Parathyroid adenoma (tissue), 2 donors: ENCODE measurements around the gene MDH2.
"Not testable (repeated sequence)": the region's sequence is repeated elsewhere in the genome, so short reads cannot be mapped to it uniquely, and the experiment has no call there.

Experiments
- H2AFZ ChIP-seq: fragments of 300-600 bp; sonication (generic); one replicate; pipeline ENCODE4 v1.7.0; 2017; ENCODE audit warnings: antibody characterized with exemption, mild to moderate bottlenecking
- H3K27ac ChIP-seq: fragments of 300-600 bp; sonication (generic); one replicate; pipeline ENCODE4 v1.7.0; 2017
- H3K27me3 ChIP-seq: fragments of 300-600 bp; sonication (generic); one replicate; pipeline ENCODE4 v1.7.0; 2017; ENCODE audit warnings: low read length; ENCODE audit not compliant: control insufficient read depth, insufficient read depth
- H3K36me3 ChIP-seq: fragments of 300-600 bp; sonication (generic); one replicate; pipeline ENCODE4 v1.7.0; 2017; ENCODE audit warnings: low read length; ENCODE audit not compliant: control insufficient read depth, insufficient read depth
- H3K4me1 ChIP-seq: fragments of 300-600 bp; sonication (generic); one replicate; pipeline ENCODE4 v1.7.0; 2017; ENCODE audit warnings: control low read depth
- H3K4me2 ChIP-seq: fragments of 300-600 bp; sonication (generic); one replicate; pipeline ENCODE4 v1.7.0; 2017; ENCODE audit warnings: low read length
- H3K4me3 ChIP-seq: fragments of 300-600 bp; sonication (generic); one replicate; pipeline ENCODE4 v1.7.0; 2017; ENCODE audit warnings: low read depth, low read length
- H3K79me2 ChIP-seq: fragments of 300-600 bp; sonication (generic); one replicate; pipeline ENCODE4 v1.7.0; 2017; ENCODE audit warnings: control low read depth
- H3K9ac ChIP-seq: fragments of 300-600 bp; sonication (generic); one replicate; pipeline ENCODE4 v1.7.0; 2017; ENCODE audit warnings: mild to moderate bottlenecking
- H3K9me3 ChIP-seq: fragments of 300-600 bp; sonication (generic); one replicate; pipeline ENCODE4 v1.7.0; 2017; ENCODE audit warnings: low read length; ENCODE audit not compliant: control insufficient read depth
- TF ChIP-seq, protein P1 (sequence below): fragments of 300-600 bp; sonication (generic); IDR thresholded peaks from one replicate; pipeline ENCODE4 v1.7.0; 2017; ENCODE audit warnings: antibody characterized with exemption, mild to moderate bottlenecking
- donor health status: primary hyperparathyroidism.

Gene MDH2

GRCh38 chr7:76095908-76096307 lies 48.0 kb downstream of the MDH2 start:
- Histone ChIP-seq H3K36me3 (no peaks in the 10 kb centered on the region), H3K27ac (no peak overlapping the region), H3K9ac (no peak overlapping the region), H3K9me3 (no peaks in the 10 kb centered on the region), H3K4me1 (no peaks in the 10 kb centered on the region), H3K4me2 (no peak overlapping the region), H3K4me3 (no peak overlapping the region), H3K27me3 (no peaks in the 10 kb centered on the region), H3K79me2 (no peaks in the 10 kb centered on the region), H2AFZ (no peak overlapping the region)
- TF ChIP-seq, protein P1, sequence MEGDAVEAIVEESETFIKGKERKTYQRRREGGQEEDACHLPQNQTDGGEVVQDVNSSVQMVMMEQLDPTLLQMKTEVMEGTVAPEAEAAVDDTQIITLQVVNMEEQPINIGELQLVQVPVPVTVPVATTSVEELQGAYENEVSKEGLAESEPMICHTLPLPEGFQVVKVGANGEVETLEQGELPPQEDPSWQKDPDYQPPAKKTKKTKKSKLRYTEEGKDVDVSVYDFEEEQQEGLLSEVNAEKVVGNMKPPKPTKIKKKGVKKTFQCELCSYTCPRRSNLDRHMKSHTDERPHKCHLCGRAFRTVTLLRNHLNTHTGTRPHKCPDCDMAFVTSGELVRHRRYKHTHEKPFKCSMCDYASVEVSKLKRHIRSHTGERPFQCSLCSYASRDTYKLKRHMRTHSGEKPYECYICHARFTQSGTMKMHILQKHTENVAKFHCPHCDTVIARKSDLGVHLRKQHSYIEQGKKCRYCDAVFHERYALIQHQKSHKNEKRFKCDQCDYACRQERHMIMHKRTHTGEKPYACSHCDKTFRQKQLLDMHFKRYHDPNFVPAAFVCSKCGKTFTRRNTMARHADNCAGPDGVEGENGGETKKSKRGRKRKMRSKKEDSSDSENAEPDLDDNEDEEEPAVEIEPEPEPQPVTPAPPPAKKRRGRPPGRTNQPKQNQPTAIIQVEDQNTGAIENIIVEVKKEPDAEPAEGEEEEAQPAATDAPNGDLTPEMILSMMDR: no peak

GRCh38 chr7:76101693-76102437 lies 54.0 kb downstream of the MDH2 start:
- H3K9me3 ChIP-seq, H3K4me2 ChIP-seq, H3K4me3 ChIP-seq, H3K27ac ChIP-seq, H3K27me3 ChIP-seq, H3K79me2 ChIP-seq, H3K36me3 ChIP-seq, H3K4me1 ChIP-seq, H3K9ac ChIP-seq, H2AFZ ChIP-seq: not testable (repeated sequence)

DNA sequence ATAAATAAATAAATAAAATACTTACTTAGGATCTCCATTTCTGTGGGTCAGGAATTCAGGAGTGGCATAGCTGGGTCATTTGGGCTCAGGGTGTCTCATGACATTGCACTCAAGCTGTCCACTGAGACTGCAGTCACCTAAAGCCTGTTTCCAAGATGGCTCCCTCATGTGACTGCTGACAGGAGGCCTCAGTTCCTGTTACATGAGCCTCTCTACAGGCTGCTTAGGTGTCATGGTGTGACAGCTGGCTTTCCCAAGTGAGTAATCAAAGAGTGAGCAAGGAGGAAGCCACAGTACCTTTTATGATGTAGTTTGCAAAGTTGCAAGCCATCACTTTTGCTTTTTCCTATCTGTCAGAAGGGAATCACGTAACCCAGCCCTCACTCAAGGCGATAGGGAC lies 55.9 kb downstream of the MDH2 start:
- not testable (repeated sequence) for H3K79me2 ChIP-seq, H3K27me3 ChIP-seq, H3K4me3 ChIP-seq, H3K9ac ChIP-seq, H3K9me3 ChIP-seq, H3K27ac ChIP-seq, H2AFZ ChIP-seq, H3K4me1 ChIP-seq, H3K4me2 ChIP-seq, H3K36me3 ChIP-seq

- H3K4me2 ChIP-seq, H3K27me3 ChIP-seq, H3K36me3 ChIP-seq, H3K4me3 ChIP-seq, H2AFZ ChIP-seq, H3K9me3 ChIP-seq, H3K4me1 ChIP-seq, H3K27ac ChIP-seq, H3K79me2 ChIP-seq, H3K9ac ChIP-seq: not testable (repeated sequence)
Observed at GRCh38 chr7:76106130-76106529, 58.2 kb downstream of the MDH2 start.

DNA sequence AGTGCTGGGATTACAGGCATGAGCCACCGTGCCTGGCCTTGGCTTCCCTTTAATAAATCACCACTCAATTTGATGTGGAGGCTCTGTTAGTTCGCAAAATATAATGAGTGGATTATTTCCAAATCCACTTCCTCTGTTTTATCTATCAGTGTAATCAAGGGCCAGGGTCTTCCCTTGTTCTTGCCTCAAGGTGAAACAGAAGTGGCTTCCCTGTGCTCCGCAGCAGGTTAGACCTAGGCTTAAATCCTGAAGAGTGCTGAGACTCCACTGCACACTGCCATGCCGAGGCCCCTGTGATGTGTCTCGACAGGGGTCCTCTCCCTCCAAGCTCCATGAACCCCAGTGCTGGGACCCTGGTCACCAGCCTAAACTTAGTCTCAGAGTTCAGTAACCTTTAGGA lies 59.0 kb downstream of the MDH2 start:
- no peaks in the 10 kb centered on the region for H3K36me3 ChIP-seq
- no peak overlapping the region for H3K9ac ChIP-seq
- H2AFZ ChIP-seq: no peak overlapping the region
- no peaks in the 10 kb centered on the region for H3K4me1 ChIP-seq
- H3K27me3 ChIP-seq: no peaks in the 10 kb centered on the region
- H3K4me3 ChIP-seq: no peak overlapping the region
- no peaks in the 10 kb centered on the region for H3K79me2 ChIP-seq
- no peak overlapping the region for H3K4me2 ChIP-seq
- H3K27ac ChIP-seq: no peak overlapping the region
- TF ChIP-seq, protein P1: no peak
- H3K9me3 ChIP-seq: no peaks in the 10 kb centered on the region

- Histone ChIP-seq H3K27me3 (no peaks in the 10 kb centered on the region), H3K4me1 (no peaks in the 10 kb centered on the region), H3K9ac (no peak overlapping the region), H3K36me3 (no peaks in the 10 kb centered on the region), H2AFZ (no peak overlapping the region), H3K4me3 (no peak overlapping the region), H3K27ac (no peak overlapping the region), H3K79me2 (no peaks in the 10 kb centered on the region), H3K9me3 (no peaks in the 10 kb centered on the region), H3K4me2 (no peak overlapping the region)
- TF ChIP-seq, protein P1: no peak
Observed at GRCh38 chr7:76108540-76109233, 60.8 kb downstream of the MDH2 start.

- not testable (repeated sequence) for H2AFZ ChIP-seq, H3K4me3 ChIP-seq, H3K4me2 ChIP-seq, H3K27me3 ChIP-seq, H3K9me3 ChIP-seq, H3K9ac ChIP-seq, H3K79me2 ChIP-seq, H3K4me1 ChIP-seq, H3K36me3 ChIP-seq, H3K27ac ChIP-seq
Observed at GRCh38 chr7:76113042-76113630, 65.2 kb downstream of the MDH2 start.

DNA sequence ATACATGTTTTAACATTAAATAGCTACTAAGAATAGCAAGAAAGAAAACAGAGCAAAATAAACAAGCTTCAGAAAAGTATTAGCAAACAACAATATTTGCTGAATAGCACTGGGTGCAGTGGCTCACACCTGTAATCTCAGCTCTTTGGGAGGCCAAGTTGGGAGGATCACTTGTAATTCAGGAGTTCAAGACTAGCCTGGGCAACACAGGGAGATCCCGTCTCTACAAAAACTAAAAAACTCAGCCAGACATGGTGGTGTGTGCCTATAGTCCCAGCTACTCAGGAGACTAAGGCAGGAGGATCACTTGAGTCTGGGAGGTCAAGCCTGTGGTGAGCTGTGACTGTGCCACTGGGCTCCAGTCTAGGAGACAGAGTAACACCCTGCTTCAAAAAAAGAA lies 66.8 kb downstream of the MDH2 start:
- H3K36me3 ChIP-seq, H3K27ac ChIP-seq, H2AFZ ChIP-seq, H3K4me3 ChIP-seq, H3K4me1 ChIP-seq, H3K4me2 ChIP-seq, H3K9ac ChIP-seq, H3K9me3 ChIP-seq, H3K79me2 ChIP-seq, H3K27me3 ChIP-seq: not testable (repeated sequence)
